ENCODE data around the gene ZNF391.
"Not testable (repeated sequence)": the region's sequence is repeated elsewhere in the genome, so short reads cannot be mapped to it uniquely, and the experiment has no call there.

The ZNF391 gene

DNA sequence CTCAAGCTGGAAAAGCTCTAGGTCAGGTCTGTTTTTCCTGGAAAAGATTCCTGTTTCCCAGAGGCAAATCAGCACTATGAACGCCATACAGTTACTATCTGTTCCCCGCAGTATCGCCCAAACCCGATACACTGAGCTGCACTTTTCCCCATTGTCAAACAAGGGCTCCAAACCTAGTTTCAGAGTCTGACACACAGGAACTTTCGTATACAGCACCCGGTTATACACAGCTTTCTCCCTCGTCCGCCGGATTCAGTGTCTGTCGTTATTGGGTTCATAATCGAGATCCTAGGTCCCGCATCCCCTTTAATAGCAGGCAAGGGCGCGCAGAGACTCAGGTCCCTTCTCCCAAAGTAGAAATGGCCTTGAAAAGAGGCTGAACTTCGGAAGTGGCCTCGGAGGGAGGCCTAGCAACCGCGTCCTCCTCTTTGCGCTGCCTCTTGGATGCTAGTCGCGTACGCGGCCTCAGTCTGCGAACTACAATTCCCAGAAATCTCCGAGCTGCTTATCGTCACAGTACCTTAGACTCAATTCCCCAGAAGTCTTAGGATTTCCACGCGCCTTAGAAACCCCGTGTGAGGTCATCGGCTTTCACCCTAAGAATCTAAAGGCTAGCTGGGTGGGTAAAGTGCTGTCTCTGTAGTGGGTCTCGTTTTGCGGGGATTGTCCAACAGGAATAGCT lies 34.2 kb downstream of the ZNF391 start:
- Histone ChIP-seq H3K27me3 (ENCODE audit: insufficient read depth, poor library complexity, severe bottlenecking) (no peaks in the 10 kb centered on the region), H3K27ac (replicated peaks) (no peak overlapping the region), H3K4me3 (replicated peaks; ENCODE audit: insufficient read depth, low read length) (no peak overlapping the region)
- DNase-seq (ENCODE audit: low read depth in 1 of 2, low spot score in 1 of 2): no peak
- TF ChIP-seq POLR2AphosphoS5 (IDR thresholded peaks at IDR 0.05; ENCODE audit: low read depth): no peak
- no peak for TF ChIP-seq SPI1 (IDR thresholded peaks at IDR 0.05; ENCODE audit: borderline replicate concordance, low read depth)
- no peak for TF ChIP-seq CTCF (IDR thresholded peaks at IDR 0.05; ENCODE audit: insufficient read depth, low read length)
- no peak for TF ChIP-seq REST (IDR thresholded peaks at IDR 0.05; ENCODE audit: insufficient replicate concordance, low read depth)
- TF ChIP-seq GABPA (IDR thresholded peaks at IDR 0.05; ENCODE audit: low read depth): no peak

GRCh38 chr6:27424851-27425250 lies 36.3 kb downstream of the ZNF391 start:
- not testable (repeated sequence) for H3K27ac ChIP-seq (replicated peaks); H3K27me3 ChIP-seq (ENCODE audit: insufficient read depth, poor library complexity, severe bottlenecking); DNase-seq (ENCODE audit: low read depth in 1 of 2, low spot score in 1 of 2); H3K4me3 ChIP-seq (replicated peaks; ENCODE audit: insufficient read depth, low read length)

GRCh38 chr6:27426045-27426620 lies 37.6 kb downstream of the ZNF391 start:
- TF ChIP-seq REST (IDR thresholded peaks at IDR 0.05; ENCODE audit: insufficient replicate concordance, low read depth): no peak
- no peak for TF ChIP-seq GABPA (IDR thresholded peaks at IDR 0.05; ENCODE audit: low read depth)
- TF ChIP-seq CTCF (IDR thresholded peaks at IDR 0.05; ENCODE audit: insufficient read depth, low read length): no peak
- TF ChIP-seq SPI1 (IDR thresholded peaks at IDR 0.05; ENCODE audit: borderline replicate concordance, low read depth): no peak
- TF ChIP-seq POLR2AphosphoS5 (IDR thresholded peaks at IDR 0.05; ENCODE audit: low read depth): no peak
- no peak overlapping the region for H3K4me3 ChIP-seq (replicated peaks; ENCODE audit: insufficient read depth, low read length)
- no peak for DNase-seq (ENCODE audit: low read depth in 1 of 2, low spot score in 1 of 2)
- no peak overlapping the region for H3K27ac ChIP-seq (replicated peaks)
- no peaks in the 10 kb centered on the region for H3K27me3 ChIP-seq (ENCODE audit: insufficient read depth, poor library complexity, severe bottlenecking)

DNA sequence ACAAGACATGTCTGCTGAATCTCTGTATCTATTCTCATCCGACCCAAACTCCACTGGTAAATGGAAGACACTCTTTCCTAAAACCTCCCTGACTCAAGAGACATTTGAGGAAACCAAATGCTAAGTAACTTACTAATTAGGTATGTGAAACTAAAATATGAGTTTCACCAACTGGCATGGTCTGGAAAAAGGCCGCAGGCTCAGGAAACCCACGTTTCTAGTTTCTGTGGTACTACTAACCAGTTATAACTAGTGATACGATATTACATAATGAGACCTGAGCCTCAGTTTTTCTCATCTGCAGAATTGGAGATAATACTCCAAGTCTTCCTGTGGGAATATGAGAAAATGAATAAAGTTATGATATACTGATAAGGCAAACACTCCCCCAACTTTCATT lies 39.9 kb downstream of the ZNF391 start:
- H3K27me3 ChIP-seq (ENCODE audit: insufficient read depth, poor library complexity, severe bottlenecking): no peaks in the 10 kb centered on the region
- no peak overlapping the region for H3K4me3 ChIP-seq (replicated peaks; ENCODE audit: insufficient read depth, low read length)
- no peak overlapping the region for H3K27ac ChIP-seq (replicated peaks)
- DNase-seq (ENCODE audit: low read depth in 1 of 2, low spot score in 1 of 2): no peak
- no peak for TF ChIP-seq REST (IDR thresholded peaks at IDR 0.05; ENCODE audit: insufficient replicate concordance, low read depth)
- no peak for TF ChIP-seq SPI1 (IDR thresholded peaks at IDR 0.05; ENCODE audit: borderline replicate concordance, low read depth)
- no peak for TF ChIP-seq POLR2AphosphoS5 (IDR thresholded peaks at IDR 0.05; ENCODE audit: low read depth)
- TF ChIP-seq GABPA (IDR thresholded peaks at IDR 0.05; ENCODE audit: low read depth): no peak
- TF ChIP-seq CTCF (IDR thresholded peaks at IDR 0.05; ENCODE audit: insufficient read depth, low read length): no peak
